ENCODE measurements around the gene CNN1.

GRCh38 chr19:11507370-11508078 is 31.1 kb upstream of the CNN1 start:
- TF ChIP-seq POLR2A (IDR thresholded peaks at IDR 0.05) (no peak), CTCF (IDR thresholded peaks at IDR 0.05) (no peak)

Data from Peyer's patch (tissue), 4 donors.